NCI-H146 treated with DMSO at 0.1 percent for 48 hours (cell line): Measurements from ENCODE around the gene SPATS2.
"Not testable (repeated sequence)": the region's sequence is repeated elsewhere in the genome, so short reads cannot be mapped to it uniquely, and the experiment has no call there.

Experiments
- DNase-seq: peaks from one replicate; lab custom pipeline; 2025; ENCODE audit not compliant: unreplicated experiment; lab: John Stamatoyannopoulos, UW

SPATS2 gene

DNA sequence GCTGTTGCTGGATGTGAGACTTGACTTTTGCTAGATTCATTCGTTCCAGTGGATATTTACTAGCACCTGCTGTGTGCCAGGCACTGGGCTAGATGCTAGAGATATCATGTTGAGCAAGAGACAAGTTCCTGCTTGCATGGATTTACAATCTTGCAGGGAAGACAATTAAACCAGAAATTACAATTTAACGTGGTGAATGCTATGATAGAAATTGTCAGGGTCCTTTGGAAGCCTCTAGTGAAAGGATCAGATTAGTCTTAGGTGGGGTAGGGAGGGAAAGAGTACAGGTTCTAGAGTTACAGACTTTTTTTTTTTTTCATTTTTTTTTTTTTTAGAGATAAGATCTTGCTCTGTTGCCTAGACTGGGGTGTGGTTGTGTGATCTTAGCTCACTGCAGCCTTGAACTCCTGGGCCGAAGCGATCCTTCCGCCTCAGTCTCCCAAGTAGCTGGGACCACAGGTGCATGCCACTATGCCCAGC lies 36.7 kb downstream of the SPATS2 start:
- DNase-seq = no peak

- no peak for DNase-seq
Measured at GRCh38 chr12:49404956-49405355, 37.7 kb downstream of the SPATS2 start.

DNA sequence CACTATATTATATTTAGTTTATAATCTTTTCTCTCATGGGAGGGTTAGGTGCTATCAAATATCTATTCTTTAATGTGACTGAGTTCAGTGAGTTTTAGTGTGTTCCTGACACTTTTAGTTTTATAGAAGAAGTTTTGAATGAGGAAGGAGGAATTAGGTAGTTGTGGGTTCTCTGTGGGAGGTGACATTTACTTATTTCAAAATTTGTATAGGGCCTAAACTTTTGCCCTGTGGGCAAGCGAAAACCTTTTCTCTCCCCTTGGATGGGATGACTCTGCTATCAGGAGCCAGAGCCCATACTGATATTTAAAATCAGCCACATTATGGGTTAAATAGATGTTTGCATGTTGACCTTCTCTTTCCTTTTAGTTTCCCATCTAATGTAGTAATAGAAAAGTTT lies 43.6 kb downstream of the SPATS2 start:
- DNase-seq = no peak

GRCh38 chr12:49413010-49413409 lies 45.7 kb downstream of the SPATS2 start:
- DNase-seq = no peak

GRCh38 chr12:49413796-49414195 lies 46.5 kb downstream of the SPATS2 start:
- DNase-seq = no peak

DNA sequence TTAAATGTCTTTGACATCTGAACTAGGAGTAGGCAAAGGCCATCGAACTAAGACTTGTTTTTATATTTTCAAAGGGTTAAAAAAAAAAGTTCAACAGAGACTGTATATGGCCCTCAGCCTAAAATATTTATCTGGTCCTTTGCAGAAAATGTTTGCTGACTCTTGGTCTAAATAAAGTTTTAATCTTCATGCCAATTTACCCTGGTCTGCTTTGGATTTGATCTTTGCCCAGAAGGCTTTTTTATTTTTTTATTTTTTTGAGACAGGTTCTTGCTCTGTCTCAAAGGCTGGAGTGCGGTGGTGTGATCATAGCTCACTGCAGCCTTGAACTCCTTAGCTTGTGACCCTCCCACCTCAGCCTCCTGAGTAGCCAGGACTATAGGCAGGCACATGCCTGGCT lies 47.1 kb downstream of the SPATS2 start:
- no peak for DNase-seq

- no peak for DNase-seq
Measured at GRCh38 chr12:49415521-49415970, 48.3 kb downstream of the SPATS2 start.

DNA sequence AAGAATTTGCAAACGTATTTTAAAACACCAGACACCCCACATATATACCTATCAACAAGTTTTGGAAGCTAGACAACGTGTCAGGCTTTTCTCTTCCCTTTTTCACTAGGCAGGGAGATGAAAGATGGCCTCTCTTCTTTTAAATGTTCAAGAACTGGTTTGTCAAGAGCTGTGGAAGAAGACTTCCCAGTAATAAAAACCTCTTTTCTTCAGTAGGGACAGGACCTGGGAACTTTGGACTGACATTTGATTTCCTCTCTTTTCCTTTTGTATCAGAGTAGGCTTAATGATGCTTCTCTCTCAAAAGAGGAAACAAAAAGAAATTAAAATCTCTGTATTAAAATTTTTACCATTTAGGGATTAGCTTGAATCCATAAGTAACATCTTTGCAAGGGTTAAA lies 49.6 kb downstream of the SPATS2 start:
- DNase-seq = no peak

DNA sequence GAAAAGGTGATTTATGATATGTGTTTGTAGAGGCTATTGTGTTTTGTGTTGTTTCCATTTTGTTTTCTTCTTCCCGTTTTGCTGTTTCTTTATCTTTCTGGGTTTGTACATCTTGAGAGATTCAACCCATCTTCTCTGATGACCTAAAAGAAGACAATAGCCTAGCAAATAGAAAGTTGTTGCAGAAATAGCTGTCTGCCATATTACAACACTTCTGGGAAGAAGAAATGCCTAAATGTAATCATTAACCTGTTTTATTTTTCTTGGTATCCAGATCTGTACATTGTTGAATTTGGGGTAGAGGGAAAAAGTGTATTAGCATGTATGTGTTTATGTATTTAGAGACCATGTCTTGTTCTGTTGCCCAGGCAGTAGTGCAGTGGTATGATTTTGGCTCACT lies 50.3 kb downstream of the SPATS2 start:
- no peak for DNase-seq

DNA sequence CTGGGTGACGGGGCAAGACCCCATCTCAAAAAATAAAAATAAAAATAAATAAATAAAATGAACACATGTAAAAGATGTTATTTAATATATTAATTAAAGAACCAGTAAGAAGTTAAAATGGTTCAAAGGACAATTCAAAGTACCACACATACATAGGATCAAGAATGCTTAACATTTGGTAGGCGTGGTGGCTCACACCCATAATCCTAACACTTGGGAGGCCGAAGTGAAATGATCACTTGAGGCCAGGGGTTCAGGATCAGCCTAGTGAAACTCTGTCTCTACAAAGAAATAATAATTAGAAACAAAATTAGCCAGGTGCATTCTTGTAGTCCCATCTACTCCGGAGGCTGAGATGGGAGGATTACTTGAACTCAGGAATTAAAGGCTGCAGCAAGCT lies 53.3 kb downstream of the SPATS2 start:
- no peak for DNase-seq

DNA sequence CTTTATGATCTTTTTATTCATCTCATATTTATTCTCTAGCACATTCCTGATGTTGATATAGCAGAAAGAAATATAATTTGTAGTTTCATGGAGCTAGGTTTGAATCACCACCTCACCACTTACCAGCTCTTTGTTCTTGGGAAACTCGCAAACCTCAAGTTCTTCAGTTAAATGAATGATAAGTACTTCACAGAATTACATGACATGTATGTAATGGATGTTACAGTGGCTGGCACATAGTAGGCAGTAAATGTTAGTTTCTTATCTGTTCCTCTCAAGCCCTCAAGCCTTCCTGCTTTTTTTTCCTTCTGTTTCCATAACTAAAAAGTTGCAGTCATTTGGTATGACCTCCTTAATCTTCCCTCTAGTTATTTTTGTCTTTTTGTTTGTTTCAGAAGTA lies 54.9 kb downstream of the SPATS2 start:
- no peak for DNase-seq

DNA sequence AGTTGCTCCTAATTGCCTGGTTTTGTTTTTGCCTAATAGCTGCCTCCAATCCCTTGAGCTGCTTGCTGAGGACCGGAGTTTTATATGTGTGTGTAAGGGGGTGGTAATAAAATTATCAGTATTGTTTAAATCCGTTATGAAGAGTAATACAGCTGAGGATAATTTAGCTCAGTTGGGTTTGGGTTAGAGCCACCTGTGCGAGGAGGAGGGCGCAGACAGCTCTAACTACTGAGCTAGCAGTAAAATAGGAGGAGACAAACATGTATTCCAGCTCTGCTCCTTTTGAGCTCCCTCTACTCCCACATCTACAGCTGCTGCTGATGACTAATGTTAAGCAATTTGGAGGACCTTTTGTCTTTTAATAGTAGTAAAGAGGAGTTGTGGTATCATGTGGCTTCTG lies 61.5 kb downstream of the SPATS2 start:
- DNase-seq = peak; percentile 41

DNA sequence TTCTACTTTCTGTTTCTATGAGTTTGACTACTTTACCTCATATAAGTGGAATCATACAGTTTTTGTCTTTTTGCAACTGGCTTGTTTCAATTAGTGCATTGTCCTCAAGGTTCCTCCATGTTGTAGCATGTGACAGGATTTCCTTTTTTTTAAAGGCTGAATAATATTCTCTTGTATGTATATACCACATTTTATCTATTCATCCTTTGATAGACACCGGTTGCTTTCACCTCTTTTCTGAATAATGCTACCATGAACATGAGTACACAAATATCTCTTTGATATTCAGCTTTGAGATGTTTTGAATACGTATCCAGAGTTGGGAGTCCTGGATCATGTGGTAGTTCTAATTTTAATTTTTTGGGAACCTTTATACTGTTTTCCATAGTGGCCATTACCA lies 65.4 kb downstream of the SPATS2 start:
- no peak for DNase-seq

- DNase-seq = not testable (repeated sequence)
Measured at GRCh38 chr12:49436799-49437198, 69.5 kb downstream of the SPATS2 start.

DNA sequence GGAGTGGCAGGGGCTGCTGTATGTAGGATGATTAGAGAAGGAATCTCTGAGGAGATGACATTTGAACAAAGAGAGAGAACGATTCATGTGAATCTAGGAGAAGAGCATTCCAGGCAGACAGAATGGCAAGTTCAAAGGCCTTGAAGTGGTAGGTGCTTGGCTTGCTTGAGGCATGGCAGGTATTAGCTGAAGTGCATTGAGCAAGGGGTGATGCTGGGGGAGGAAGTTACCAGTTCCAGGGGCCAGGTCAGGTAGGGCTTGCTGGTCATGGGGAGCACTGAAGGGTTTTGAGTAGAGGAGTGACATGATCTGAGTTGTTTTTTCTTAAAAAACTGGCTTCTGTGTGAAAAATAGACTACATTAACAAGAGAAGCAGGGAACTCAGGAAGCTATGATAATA lies 71.8 kb downstream of the SPATS2 start:
- DNase-seq = no peak

- no peak for DNase-seq
Measured at GRCh38 chr12:49440035-49440434, 72.8 kb downstream of the SPATS2 start.

DNA sequence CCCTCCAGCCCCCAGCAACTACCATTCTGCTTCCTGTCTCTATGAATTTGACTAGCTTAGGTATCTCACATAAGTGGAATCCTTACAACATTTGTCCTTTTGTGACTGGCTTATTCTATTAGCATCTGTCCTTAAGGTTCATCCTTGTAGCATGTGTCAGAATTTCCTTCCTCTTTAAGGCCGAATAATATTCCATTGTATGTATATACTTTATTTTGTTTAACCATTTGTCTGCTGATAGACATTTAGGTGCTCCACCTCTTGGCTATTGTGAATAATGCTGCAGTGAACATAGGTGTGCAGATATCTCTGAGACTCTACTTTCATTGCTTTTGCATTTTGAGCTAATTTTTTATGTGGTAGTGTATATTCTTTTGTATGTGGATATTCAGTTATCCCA lies 75.7 kb downstream of the SPATS2 start:
- no peak for DNase-seq

GRCh38 chr12:49446571-49446970 lies 79.3 kb downstream of the SPATS2 start:
- DNase-seq = no peak

DNA sequence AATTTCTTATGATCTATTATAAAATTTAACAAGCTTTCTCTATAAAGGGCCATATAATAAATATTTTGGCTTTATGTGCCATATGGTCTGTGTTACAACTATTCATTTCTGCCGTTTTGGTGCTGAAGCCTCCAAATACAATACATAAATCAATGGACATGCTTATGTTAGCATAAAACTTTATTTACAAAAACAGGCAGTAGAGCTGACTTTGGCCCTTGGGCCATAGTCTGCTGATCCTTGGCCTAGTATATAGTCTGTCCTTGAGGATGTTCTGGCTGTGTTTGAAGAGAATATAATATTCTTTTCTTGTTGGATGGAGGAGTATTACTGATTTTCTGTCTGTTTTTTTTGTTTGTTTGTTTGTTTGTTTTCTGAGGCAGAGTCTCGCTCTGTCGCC lies 81.6 kb downstream of the SPATS2 start:
- no peak for DNase-seq

GRCh38 chr12:49451468-49452259 lies 84.4 kb downstream of the SPATS2 start:
- DNase-seq = no peak

DNA sequence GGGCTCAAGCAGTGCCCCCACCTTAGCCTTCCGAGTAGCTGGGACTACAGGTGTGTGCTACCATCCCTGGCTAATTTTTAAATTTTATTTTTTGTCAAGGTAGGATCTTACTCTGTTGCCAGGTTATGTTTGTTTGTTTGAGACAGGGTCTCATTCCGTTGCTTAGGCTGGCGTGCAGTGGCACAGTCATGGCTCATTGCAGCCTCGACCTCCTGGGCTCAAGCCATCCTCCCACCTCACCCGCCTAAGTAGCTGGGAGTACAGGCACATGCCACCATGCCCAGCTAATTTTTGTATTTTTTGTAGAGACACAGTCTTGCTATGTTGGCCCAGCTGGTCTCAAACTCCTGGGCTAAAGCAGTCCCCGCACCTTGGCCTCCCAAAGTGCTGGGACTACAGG lies 88.2 kb downstream of the SPATS2 start:
- no peak for DNase-seq

- no peak for DNase-seq
Measured at GRCh38 chr12:49456131-49456679, 88.9 kb downstream of the SPATS2 start.

DNA sequence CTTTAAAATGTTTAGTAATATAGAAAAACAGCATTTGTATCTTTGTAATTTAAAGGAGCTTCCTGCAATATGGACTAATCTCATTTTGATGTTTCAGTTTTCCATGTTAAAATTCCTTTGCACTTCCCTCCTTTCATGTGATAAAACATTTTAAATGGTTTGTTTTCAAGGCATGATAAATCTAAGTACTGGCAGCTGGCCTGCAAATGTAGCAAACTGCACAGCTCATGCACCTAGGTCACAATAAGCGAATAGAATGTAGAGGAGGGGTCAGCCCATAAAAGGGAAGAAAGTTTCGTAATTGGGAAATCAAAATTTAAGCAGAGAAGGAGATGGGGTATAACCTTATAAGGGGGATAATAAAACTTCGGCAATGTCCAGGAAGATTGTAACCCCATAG lies 91.6 kb downstream of the SPATS2 start:
- DNase-seq = no peak
